Suprapubic skin (tissue), 4 donors: ENCODE data around the gene AP2A1.

ENCODE experiments used
- CTCF ChIP-seq, 2 donors: fragments of 200-600 bp in 1 of 2; fragments of 450-650 bp in 1 of 2; sonication (generic) in 1 of 2; IDR thresholded peaks; one replicate each; pipeline ENCODE4 v1.5.1; 2016 to 2019; ENCODE audit warnings: antibody characterized with exemption in 2 of 2, mild to moderate bottlenecking in 1 of 2, moderate library complexity in 1 of 2
- EP300 ChIP-seq: sonication (generic); formaldehyde crosslinking; IDR thresholded peaks from one replicate; pipeline ENCODE4 v1.6.1; 2017; ENCODE audit warnings: antibody characterized with exemption
- POLR2A ChIP-seq, 2 donors: fragments of 450-650 bp; IDR thresholded peaks; one replicate each; pipeline ENCODE4 v1.6.1; 2017; ENCODE audit warnings: antibody characterized with exemption in 2 of 2, mild to moderate bottlenecking in 2 of 2, moderate library complexity in 2 of 2
- POLR2AphosphoS5 ChIP-seq, 3 donors: sonication (generic); formaldehyde crosslinking; IDR thresholded peaks; one replicate each; pipeline ENCODE4 v1.6.1; 2017; ENCODE audit warnings: antibody characterized with exemption in 3 of 3

GRCh38 chr19:49767381-49767780, 580 bp downstream of the AP2A1 start:
- no peak for TF ChIP-seq CTCF (IDR thresholded peaks at IDR 0.05)
- no peak for TF ChIP-seq POLR2A (IDR thresholded peaks at IDR 0.05)
- no peak for TF ChIP-seq POLR2AphosphoS5 (IDR thresholded peaks at IDR 0.05)
- no peak for TF ChIP-seq EP300
